Uterus (tissue), 4 donors: ENCODE results near the gene ATN1. TPM values are rescaled to one million over a fixed set of nuclear protein-coding genes. Genes with fewer than 3 reads are reported as not detected.

Source experiments
- DNase-seq, 2 donors: peaks; one replicate each; pipeline ENCODE4 v3.0.0-alpha.2; 2019 to 2020
- H3K27ac ChIP-seq, 2 donors: fragments of 200-600 bp; sonication (generic); 1 replicate in 1 of 2; 2 replicates in 1 of 2; pipeline ENCODE4 v1.5.1; 2016 to 2018
- H3K27me3 ChIP-seq, 2 donors: fragments of 200-600 bp; sonication (generic); one replicate each; pipeline ENCODE4 v1.5.1; 2018 to 2019; ENCODE audit warnings: control low read depth in 1 of 2
- H3K36me3 ChIP-seq, 2 donors: fragments of 200-600 bp; sonication (generic); one replicate each; pipeline ENCODE4 v1.5.1; 2019; ENCODE audit warnings: control low read depth in 1 of 2
- H3K4me1 ChIP-seq, 2 donors: fragments of 200-600 bp; sonication (generic); one replicate each; pipeline ENCODE4 v1.5.1; 2018 to 2019; ENCODE audit warnings: control low read depth in 1 of 2
- H3K4me3 ChIP-seq, 2 donors: fragments of 200-600 bp; sonication (generic); 1 replicate in 1 of 2; 2 replicates in 1 of 2; pipeline ENCODE4 v1.5.1; 2018 to 2019; ENCODE audit warnings: mild to moderate bottlenecking in 1 of 2
- H3K9me3 ChIP-seq, 2 donors: fragments of 200-600 bp; sonication (generic); one replicate each; pipeline ENCODE4 v1.5.1; 2019; ENCODE audit warnings: control low read depth in 1 of 2
- POLR2A ChIP-seq, 2 donors: fragments of 450-650 bp; IDR thresholded peaks; one replicate each; pipeline ENCODE4 v1.6.1; 2016; ENCODE audit warnings: antibody characterized with exemption in 2 of 2, mild to moderate bottlenecking in 1 of 2, moderate library complexity in 1 of 2
- intact Hi-C: fragments of 100-400 bp; cut with DNase I; formaldehyde crosslinking; loops from one replicate; pipeline ENCODE4 v1.15.1; 2023; ENCODE audit warnings: low total_unique reads
- total RNA-seq, 4 donors: library from RNA; depleted of rRNA in 3 of 4; stranded (reverse); fragments of >200 nt in 3 of 4; gene quantifications; one replicate each; pipeline versions ENCODE4 v1.1.0 to v1.2.4, GENCODE V29; 2014 to 2023
- TF ChIP-seq, protein P1 (sequence below), 4 experiments: fragments of 200-600 bp in 2 of 4; fragments of 450-650 bp in 2 of 4; sonication (generic) in 2 of 4; IDR thresholded peaks; one replicate each; pipeline ENCODE4 v1.5.1; 2016 to 2019; ENCODE audit warnings: antibody characterized with exemption in 4 of 4, mild to moderate bottlenecking in 2 of 4, moderate library complexity in 1 of 4
- donor health status: DM: yes; HTN: yes; CAD: no.

Gene ATN1
- total RNA-seq, 4 donors from 2014 or later: 10.8 to 283 (median 28.7) TPM

DNA sequence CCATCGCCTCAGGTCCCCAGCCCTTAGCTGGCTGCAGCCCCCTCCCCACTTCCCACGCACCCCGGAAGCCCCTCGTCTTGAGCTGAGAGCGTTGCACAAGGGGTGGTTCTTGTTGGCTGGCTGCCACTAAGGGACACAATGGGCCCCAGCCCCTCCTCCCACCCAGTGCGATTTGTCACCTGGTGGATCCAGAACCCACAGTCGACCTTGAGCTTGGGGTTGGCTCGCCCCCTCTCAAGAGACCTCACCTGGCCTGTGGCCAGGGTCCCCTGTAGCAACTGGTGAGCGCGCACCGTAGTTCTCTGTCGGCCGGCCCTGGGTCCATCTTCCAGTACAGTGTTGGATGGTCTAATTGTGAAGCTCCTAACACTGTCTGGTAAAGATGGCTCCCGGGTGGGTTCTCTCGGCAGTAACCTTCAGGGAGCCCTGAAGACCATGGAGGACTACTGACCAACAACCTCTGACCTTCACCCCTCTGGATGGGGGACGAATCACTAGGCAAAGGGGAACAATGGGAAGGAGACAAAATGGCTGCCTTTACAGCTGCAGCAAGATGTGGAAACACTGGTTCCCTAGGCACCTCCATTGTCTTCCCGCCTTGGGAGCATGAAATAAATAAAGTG is 36.1 kb downstream of the ATN1 start:
- Histone ChIP-seq H3K4me1 (peaks cover 4 to 6% of the 10 kb centered on the region in 2 donors), H3K9me3 (no peaks in the 10 kb centered on the region), H3K27ac (no peak overlapping the region), H3K27me3 (no peaks in the 10 kb centered on the region), H3K36me3 (no peaks in the 10 kb centered on the region), H3K4me3 (no peak overlapping the region)
- intact Hi-C loops: no loop called here
- no peak for DNase-seq
- no peak for TF ChIP-seq POLR2A (IDR thresholded peaks at IDR 0.05)
- TF ChIP-seq, protein P1, sequence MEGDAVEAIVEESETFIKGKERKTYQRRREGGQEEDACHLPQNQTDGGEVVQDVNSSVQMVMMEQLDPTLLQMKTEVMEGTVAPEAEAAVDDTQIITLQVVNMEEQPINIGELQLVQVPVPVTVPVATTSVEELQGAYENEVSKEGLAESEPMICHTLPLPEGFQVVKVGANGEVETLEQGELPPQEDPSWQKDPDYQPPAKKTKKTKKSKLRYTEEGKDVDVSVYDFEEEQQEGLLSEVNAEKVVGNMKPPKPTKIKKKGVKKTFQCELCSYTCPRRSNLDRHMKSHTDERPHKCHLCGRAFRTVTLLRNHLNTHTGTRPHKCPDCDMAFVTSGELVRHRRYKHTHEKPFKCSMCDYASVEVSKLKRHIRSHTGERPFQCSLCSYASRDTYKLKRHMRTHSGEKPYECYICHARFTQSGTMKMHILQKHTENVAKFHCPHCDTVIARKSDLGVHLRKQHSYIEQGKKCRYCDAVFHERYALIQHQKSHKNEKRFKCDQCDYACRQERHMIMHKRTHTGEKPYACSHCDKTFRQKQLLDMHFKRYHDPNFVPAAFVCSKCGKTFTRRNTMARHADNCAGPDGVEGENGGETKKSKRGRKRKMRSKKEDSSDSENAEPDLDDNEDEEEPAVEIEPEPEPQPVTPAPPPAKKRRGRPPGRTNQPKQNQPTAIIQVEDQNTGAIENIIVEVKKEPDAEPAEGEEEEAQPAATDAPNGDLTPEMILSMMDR (IDR thresholded peaks at IDR 0.05): no peak

DNA sequence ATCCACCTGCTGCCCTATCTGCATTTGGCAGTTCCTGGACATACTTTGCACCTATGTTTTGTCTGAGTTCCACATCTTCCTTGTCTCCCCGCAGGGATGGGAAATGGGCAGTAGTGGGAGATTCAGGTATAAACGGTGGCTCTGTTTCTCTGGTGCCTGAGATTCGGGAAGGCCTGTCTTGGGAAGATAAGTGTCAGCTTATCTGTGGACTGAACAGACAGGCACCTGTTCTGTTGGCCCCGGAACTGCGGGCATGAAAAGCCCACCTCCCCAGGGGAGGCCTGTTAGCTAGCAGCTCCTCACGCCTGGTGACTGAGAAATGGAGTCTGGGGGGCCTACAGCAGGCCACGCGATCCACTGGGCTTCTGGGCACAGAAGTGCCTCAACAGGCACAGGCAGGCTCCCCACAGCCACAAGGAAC is 36.9 kb downstream of the ATN1 start:
- H3K27me3 ChIP-seq: no peaks in the 10 kb centered on the region
- no peaks in the 10 kb centered on the region for H3K36me3 ChIP-seq
- TF ChIP-seq, protein P1 (IDR thresholded peaks at IDR 0.05): no peak
- no peak for TF ChIP-seq POLR2A (IDR thresholded peaks at IDR 0.05)
- peaks cover 9 to 13% of the 10 kb centered on the region in 2 donors for H3K4me1 ChIP-seq
- H3K4me3 ChIP-seq: no peak overlapping the region
- peak overlapping the region; percentile 63 to 69 for H3K27ac ChIP-seq
- no peaks in the 10 kb centered on the region for H3K9me3 ChIP-seq
- intact Hi-C loops: no loop called here
- no peak for DNase-seq

DNA sequence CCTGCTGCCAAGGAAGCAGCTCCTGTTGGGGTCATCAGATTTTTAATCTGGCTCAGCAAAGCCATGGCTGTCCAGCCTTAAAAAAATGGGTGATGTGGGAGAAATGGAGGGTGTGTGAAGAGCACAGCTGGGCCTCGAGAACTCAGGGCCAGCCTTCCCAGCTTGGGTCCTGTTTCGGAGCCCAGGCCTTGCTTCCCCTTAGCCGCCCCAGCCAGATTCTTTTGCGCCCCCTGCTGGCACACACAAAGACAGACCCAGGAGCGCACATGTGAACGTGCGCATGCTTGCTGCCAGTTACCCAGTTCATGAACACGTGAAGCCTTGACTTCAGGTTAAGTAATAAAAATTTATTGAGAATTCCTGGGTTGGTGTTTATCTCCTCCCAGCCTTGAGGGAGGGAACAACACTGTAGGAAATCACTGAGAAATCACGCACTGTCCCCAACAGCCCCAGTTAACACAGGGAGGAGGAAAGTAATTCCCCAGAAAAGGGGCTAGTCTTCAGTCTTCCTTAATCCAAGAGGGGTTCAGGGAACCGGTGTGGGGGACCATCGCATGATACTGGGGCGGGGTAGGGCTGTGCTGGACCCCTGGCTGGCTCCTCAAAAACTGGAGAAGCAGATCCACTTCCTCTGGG is 37.4 kb downstream of the ATN1 start:
- intact Hi-C loops: no loop called here
- Histone ChIP-seq H3K4me3 (no peak overlapping the region), H3K36me3 (no peaks in the 10 kb centered on the region), H3K27ac (peak overlapping the region; percentile 63 to 69), H3K9me3 (no peaks in the 10 kb centered on the region), H3K4me1 (peaks cover 9 to 15% of the 10 kb centered on the region in 2 donors), H3K27me3 (no peaks in the 10 kb centered on the region)
- peak; percentile 86 to 87 for DNase-seq
- no peak for TF ChIP-seq POLR2A (IDR thresholded peaks at IDR 0.05)
- TF ChIP-seq, protein P1 (IDR thresholded peaks at IDR 0.05): peak; percentile 85 to 92 (median 88)

DNA sequence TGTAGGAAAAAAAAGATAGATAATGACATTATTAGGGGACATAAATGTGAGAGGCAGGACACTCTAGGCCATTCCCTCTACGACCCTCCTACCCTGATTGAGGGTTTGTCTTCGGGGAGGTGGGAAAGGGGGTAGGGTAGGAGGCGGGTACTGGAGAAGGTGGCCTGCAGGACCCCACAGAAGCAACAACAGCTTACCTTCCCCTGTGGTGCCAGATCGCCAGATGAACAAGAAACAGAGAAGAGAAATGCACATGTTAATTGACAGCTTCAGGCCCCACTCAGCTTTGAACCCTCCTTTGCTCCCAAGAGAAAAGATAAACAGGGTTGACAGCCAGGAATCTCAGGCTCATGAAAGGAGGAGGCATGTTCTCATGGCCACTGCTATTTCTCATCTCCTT is 38.0 kb downstream of the ATN1 start:
- no peak overlapping the region for H3K4me3 ChIP-seq
- peaks cover 9 to 15% of the 10 kb centered on the region in 2 donors for H3K4me1 ChIP-seq
- no peaks in the 10 kb centered on the region for H3K36me3 ChIP-seq
- intact Hi-C loops: no loop called here
- peak overlapping the region; percentile 46 to 63 for H3K27ac ChIP-seq
- DNase-seq: no peak
- H3K9me3 ChIP-seq: no peaks in the 10 kb centered on the region
- H3K27me3 ChIP-seq: no peaks in the 10 kb centered on the region
- TF ChIP-seq POLR2A (IDR thresholded peaks at IDR 0.05): no peak
- TF ChIP-seq, protein P1 (IDR thresholded peaks at IDR 0.05): no peak

DNA sequence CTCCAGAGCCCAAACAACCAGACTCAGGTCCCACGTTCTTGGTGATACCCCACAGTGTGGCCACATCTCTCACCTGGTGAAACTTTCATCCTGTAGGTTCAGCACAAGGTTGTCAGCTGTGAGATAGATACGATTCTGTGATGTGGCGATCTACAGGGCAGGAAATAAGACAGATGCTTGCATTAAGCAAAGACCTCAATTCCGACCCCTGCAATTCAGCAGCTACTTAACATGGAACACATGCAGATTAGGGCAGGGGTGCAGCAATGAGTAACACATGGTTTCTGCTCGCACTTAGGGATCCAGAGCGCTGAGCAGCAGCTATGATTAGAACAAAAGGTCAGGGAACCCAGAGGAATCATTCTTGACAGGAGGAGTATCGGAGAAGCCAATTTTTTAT is 38.6 kb downstream of the ATN1 start:
- H3K36me3 ChIP-seq: no peaks in the 10 kb centered on the region
- no peaks in the 10 kb centered on the region for H3K9me3 ChIP-seq
- H3K27ac ChIP-seq: no peak overlapping the region
- DNase-seq: no peak
- no peak overlapping the region for H3K4me3 ChIP-seq
- no peaks in the 10 kb centered on the region for H3K27me3 ChIP-seq
- peaks cover 9 to 15% of the 10 kb centered on the region in 2 donors for H3K4me1 ChIP-seq
- TF ChIP-seq, protein P1 (IDR thresholded peaks at IDR 0.05): no peak
- intact Hi-C loops: no loop called here
